Thoracic aorta (tissue), 2 donors: Measurements from ENCODE around the gene ACSL5. TPM values are rescaled to one million over a fixed set of nuclear protein-coding genes. Genes with fewer than 3 reads are reported as not detected.

Experiments used
- ATAC-seq: fragments of 150-250 bp; one replicate; pipeline ENCODE4 v1.8.0; 2017; ENCODE audit warnings: low read depth; ENCODE audit not compliant: insufficient number of reproducible peaks, low FRiP score
- DNase-seq: peaks from one replicate; pipeline ENCODE4 v3.0.0-alpha.2; 2020; ENCODE audit warnings: low spot score
- H3K27ac ChIP-seq, 2 donors: fragments of 200-600 bp; sonication (generic); 1 replicate in 1 of 2; 2 replicates in 1 of 2; pipeline ENCODE4 v1.5.1; 2016; ENCODE audit warnings: mild to moderate bottlenecking in 2 of 2, moderate library complexity in 2 of 2
- H3K27me3 ChIP-seq: fragments of 200-600 bp; sonication (generic); replicated peaks from 2 replicates; pipeline ENCODE4 v1.6.0; 2016; ENCODE audit warnings: mild to moderate bottlenecking; ENCODE audit not compliant: insufficient read depth
- H3K36me3 ChIP-seq: fragments of 200-600 bp; sonication (generic); one replicate; pipeline ENCODE4 v1.5.1; 2016
- H3K4me1 ChIP-seq, 2 donors: fragments of 200-600 bp; sonication (generic); 1 replicate in 1 of 2; 2 replicates in 1 of 2; pipeline versions ENCODE4 v1.5.1 to v1.6.0; 2016; ENCODE audit warnings: low read depth in 2 of 2, mild to moderate bottlenecking in 1 of 2; ENCODE audit not compliant: control insufficient read depth in 1 of 2
- H3K4me3 ChIP-seq: fragments of 200-600 bp; sonication (generic); 2 replicates; pipeline ENCODE4 v1.5.1; 2016; ENCODE audit warnings: mild to moderate bottlenecking
- H3K9me3 ChIP-seq: fragments of 200-600 bp; sonication (generic); 2 replicates; pipeline ENCODE4 v1.5.1; 2016
- total RNA-seq, 2 donors: library from RNA; depleted of rRNA; stranded (reverse); fragments of >200 nt; gene quantifications; one replicate each; pipeline versions ENCODE4 v1.1.0 to v1.2.3, GENCODE V29; 2016
- TF ChIP-seq, protein P1 (sequence below): fragments of 200-600 bp; sonication (generic); IDR thresholded peaks from one replicate; pipeline ENCODE4 v1.5.1; 2019; ENCODE audit warnings: antibody characterized with exemption

The ACSL5 gene
- total RNA-seq, 2 donors from 2014 or later, result 13.9 to 16.7 TPM

DNA sequence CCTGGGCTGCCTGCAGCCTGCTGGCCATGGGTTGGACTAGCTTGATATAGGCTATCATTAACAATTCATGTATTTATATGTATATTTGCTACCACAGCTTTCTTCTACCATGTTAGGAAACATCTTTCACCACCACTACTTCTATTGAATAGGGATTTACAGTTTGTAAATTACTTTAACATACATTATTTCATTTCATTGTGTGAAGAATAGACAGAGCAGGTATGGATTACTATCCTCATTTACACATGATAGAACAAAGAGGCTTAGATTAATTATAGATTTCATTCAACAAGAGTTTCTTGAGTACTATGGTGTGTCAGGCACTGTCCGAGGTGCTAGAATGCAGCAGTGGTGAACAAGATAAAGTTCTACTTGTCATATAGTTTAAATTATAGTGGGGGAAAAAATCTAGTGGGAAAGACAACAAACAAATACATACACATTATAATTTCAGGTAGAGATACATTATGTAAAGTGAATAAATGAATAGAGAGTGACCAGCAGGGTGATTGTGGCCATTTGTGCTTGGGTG lies 93.7 kb downstream of the ACSL5 start:
- Histone ChIP-seq H3K4me3 (no peak overlapping the region), H3K9me3 (no peaks in the 10 kb centered on the region), H3K36me3 (peaks cover 6% of the 10 kb centered on the region), H3K27ac (no peak overlapping the region), H3K27me3 (no peaks in the 10 kb centered on the region), H3K4me1 (peaks cover 0 to 10% of the 10 kb centered on the region in 2 donors)
- DNase-seq (no peak), ATAC-seq (no peak)
- TF ChIP-seq, protein P1, sequence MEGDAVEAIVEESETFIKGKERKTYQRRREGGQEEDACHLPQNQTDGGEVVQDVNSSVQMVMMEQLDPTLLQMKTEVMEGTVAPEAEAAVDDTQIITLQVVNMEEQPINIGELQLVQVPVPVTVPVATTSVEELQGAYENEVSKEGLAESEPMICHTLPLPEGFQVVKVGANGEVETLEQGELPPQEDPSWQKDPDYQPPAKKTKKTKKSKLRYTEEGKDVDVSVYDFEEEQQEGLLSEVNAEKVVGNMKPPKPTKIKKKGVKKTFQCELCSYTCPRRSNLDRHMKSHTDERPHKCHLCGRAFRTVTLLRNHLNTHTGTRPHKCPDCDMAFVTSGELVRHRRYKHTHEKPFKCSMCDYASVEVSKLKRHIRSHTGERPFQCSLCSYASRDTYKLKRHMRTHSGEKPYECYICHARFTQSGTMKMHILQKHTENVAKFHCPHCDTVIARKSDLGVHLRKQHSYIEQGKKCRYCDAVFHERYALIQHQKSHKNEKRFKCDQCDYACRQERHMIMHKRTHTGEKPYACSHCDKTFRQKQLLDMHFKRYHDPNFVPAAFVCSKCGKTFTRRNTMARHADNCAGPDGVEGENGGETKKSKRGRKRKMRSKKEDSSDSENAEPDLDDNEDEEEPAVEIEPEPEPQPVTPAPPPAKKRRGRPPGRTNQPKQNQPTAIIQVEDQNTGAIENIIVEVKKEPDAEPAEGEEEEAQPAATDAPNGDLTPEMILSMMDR, result no peak

DNA sequence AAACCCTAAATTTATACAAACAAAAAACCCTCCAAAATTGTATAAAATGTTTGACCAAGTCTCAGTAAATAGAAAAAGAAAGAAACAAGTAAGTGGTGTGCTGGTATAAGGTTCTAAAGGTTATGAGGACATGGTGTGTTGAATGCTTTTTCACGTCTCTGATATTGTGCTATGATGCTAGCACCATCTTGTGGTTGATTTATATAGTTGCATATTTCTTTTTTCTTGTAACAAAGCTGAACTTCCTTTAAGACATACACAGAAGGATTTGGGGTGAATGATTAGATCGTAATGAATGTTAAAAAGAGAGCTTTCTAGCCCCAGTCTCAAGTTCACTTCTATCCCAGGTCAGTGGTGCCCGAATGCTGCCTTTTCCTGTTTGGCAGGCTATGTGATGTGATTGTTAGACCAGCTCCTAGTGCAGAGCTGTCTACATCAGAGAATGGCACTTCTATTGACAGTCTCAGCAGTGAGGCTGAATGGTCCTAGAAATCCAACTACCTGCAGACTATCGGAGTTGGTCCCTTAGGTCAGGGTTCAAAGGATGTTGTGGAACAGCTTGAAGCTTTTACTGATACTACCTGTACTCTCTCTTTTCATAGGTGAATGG lies 98.1 kb downstream of the ACSL5 start:
- H3K27me3 ChIP-seq, result no peaks in the 10 kb centered on the region
- peak; percentile 79 for ATAC-seq
- H3K27ac ChIP-seq, result no peak overlapping the region

DNA sequence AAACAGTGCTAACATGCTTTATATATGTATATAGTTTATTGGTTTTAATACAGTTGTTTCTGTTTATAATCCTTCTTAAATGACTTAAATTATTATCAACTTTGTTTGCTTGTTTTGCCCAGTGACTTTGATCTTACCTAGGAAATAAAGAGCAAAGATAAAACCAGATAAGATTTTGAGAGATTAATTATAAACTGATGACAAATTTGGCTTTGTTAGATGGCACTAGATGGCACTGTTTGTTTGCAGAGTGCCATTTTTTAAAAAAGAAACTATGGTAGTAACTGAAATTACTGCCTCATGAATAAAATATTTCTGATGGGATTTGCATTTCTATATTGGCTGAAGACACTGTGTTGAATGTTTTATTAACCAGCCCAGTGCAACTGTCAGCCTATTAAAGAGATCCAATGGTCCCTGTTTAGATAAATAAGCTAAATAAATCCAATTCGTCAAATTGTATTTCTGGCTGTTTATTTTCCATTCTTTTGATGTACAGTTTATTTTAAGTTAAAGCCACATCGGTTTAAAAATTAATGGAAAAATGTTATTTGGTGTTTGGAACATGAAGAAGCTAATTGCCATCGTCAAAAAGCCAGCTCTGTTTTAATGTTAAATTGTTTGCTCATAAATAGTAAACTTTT lies 101.8 kb downstream of the ACSL5 start:
- ATAC-seq (no peak), DNase-seq (no peak)
- TF ChIP-seq, protein P1, result peak; percentile 22
- no peak overlapping the region for H3K27ac ChIP-seq
- peaks cover 0 to 10% of the 10 kb centered on the region in 2 donors for H3K4me1 ChIP-seq
- no peaks in the 10 kb centered on the region for H3K27me3 ChIP-seq
- H3K36me3 ChIP-seq, result no peaks in the 10 kb centered on the region
- H3K9me3 ChIP-seq, result no peaks in the 10 kb centered on the region
- H3K4me3 ChIP-seq, result no peak overlapping the region

More for the DNA sequence above, 98.1 kb downstream of the ACSL5 start:
- Histone ChIP-seq H3K4me1 (peaks cover 0 to 10% of the 10 kb centered on the region in 2 donors), H3K36me3 (no peaks in the 10 kb centered on the region), H3K4me3 (no peak overlapping the region), H3K9me3 (no peaks in the 10 kb centered on the region)
- TF ChIP-seq, protein P1, result peak; percentile 65
- no peak for DNase-seq

Other genes starting within 250 kb of the ACSL5 start
- gene GPAM, start 190.4 kb upstream of the ACSL5 start, total RNA-seq, result 10 to 100 TPM in 1 of 2 donors, 1 to 10 TPM in 1; 8.5 to 11.2 TPM
- not detected for gene TECTB, start 90.7 kb upstream of the ACSL5 start, total RNA-seq
- gene ZDHHC6, start 72.8 kb downstream of the ACSL5 start, total RNA-seq, result 10 to 100 TPM; 23.6 to 25.9 TPM
- gene VTI1A, start 73.1 kb downstream of the ACSL5 start, total RNA-seq, result 100 to 1,000 TPM in 1 of 2 donors, 10 to 100 TPM in 1; 71.6 to 139 TPM